K562 (cell line): ENCODE data around the gene ZMYND12. TPM values are rescaled to one million over a fixed set of nuclear protein-coding genes. Genes with fewer than 3 reads are reported as not detected.

Source experiments
- ATAC-seq: fragments of 200-7000 bp; cut with Tn5 transposase; 3 replicates; pipeline ENCODE4 v1.9.1; 2020; ENCODE audit warnings: moderate library complexity
- BruUV-seq: library from RNA; stranded (reverse); fragments of 400-500 nt; replicated peaks from 2 replicates; lab custom pipeline; 2021; lab: Mats Ljungman, UMichigan
- CTCF ChIA-PET: fragments of 300-600 bp; formaldehyde crosslinking; extraction: SDS; loops from one replicate; lab custom pipeline; 2021; ENCODE audit warnings: low intra/inter-chr PET ratio; lab: Yijun Ruan, JAX
- POLR2A ChIA-PET: fragments of 300-600, 350-650 bp; sonication (Branson Sonifier 250); formaldehyde crosslinking; extraction: SDS; loops from one replicate; lab custom pipeline; 2021; ENCODE audit warnings: antibody characterized with exemption, inconsistent platforms; lab: Yijun Ruan, JAX
- DNase-seq, 4 experiments: peaks; one replicate each; pipeline versions ENCODE4 v3.0.0 to v3.0.0-alpha.2; 2011 to 2018; ENCODE audit warnings: low spot score in 3 of 4, mixed read lengths in 3 of 4; ENCODE audit errors: extremely low read depth in 1 of 4
- FAIRE-seq: peaks from 2 replicates; lab custom pipeline; 2011; peaks lifted over from hg19 to GRCh38; lab: Jason Lieb, UNC
- H2AFZ ChIP-seq: 2 replicates; pipeline ENCODE4 v1.6.0; 2011; ENCODE audit warnings: low read depth, low read length, control low read depth, inconsistent platforms
- H3K27ac ChIP-seq: fragments of 200-600 bp; 3 replicates; pipeline ENCODE4 v1.8.0; 2011; ENCODE audit warnings: low read depth, mild to moderate bottlenecking, control low read depth, inconsistent platforms, low read length, moderate library complexity, mixed read lengths; ENCODE audit errors: extremely low read depth
- H3K27me3 ChIP-seq, 2 experiments: fragments of 300-600 bp in 1 of 2; 2 replicates in 1 of 2; 3 replicates in 1 of 2; pipeline versions ENCODE4 v1.6.0 to v1.8.0; 2011; ENCODE audit warnings: inconsistent platforms in 2 of 2, low read length in 2 of 2, mild to moderate bottlenecking in 1 of 2, mixed read lengths in 1 of 2, moderate library complexity in 1 of 2; ENCODE audit not compliant: control insufficient read depth in 2 of 2, insufficient read depth in 2 of 2
- H3K36me3 ChIP-seq: fragments of 300-600 bp; 3 replicates; pipeline ENCODE4 v1.8.0; 2011; ENCODE audit warnings: mild to moderate bottlenecking, low read length, inconsistent platforms; ENCODE audit not compliant: control insufficient read depth, insufficient read depth
- H3K4me1 ChIP-seq, 2 experiments: fragments of 200-600 bp in 1 of 2; replicated peaks in 1 of 2; 2 replicates in 1 of 2; 3 replicates in 1 of 2; pipeline versions ENCODE4 v1.5.1 to v1.8.0; 2011; ENCODE audit warnings: inconsistent platforms in 2 of 2, low read length in 2 of 2, mild to moderate bottlenecking in 1 of 2, mixed read lengths in 1 of 2, moderate library complexity in 1 of 2; ENCODE audit not compliant: control insufficient read depth in 2 of 2, insufficient read depth in 2 of 2
- H3K4me2 ChIP-seq: 2 replicates; pipeline ENCODE4 v1.6.1; 2011; ENCODE audit warnings: low read length, control low read depth, inconsistent platforms, mixed read lengths; ENCODE audit not compliant: insufficient read depth
- H3K4me3 ChIP-seq: fragments of 200-600 bp; sonication (generic), shearing (Covaris generic); 2 replicates; pipeline ENCODE4 v1.5.1; 2016; ENCODE audit warnings: control low read depth, inconsistent platforms
- H3K79me2 ChIP-seq: fragments of 200-600 bp; 3 replicates; pipeline ENCODE4 v1.8.0; 2011; ENCODE audit warnings: low read length, inconsistent platforms; ENCODE audit not compliant: control insufficient read depth, insufficient read depth
- H3K9ac ChIP-seq, 2 experiments: 2 replicates each; pipeline versions ENCODE4 v1.6.0 to v1.6.1; 2011; ENCODE audit warnings: low read depth in 2 of 2, low read length in 2 of 2, control low read depth in 1 of 2, inconsistent platforms in 1 of 2, mild to moderate bottlenecking in 1 of 2, mixed read lengths in 1 of 2; ENCODE audit not compliant: insufficient read depth in 1 of 2
- H3K9me1 ChIP-seq: one replicate; pipeline ENCODE4 v1.6.0; 2011; ENCODE audit warnings: inconsistent platforms, mild to moderate bottlenecking, low read length, moderate library complexity; ENCODE audit not compliant: control insufficient read depth, insufficient read depth
- H3K9me3 ChIP-seq: replicated peaks from 2 replicates; pipeline ENCODE4 v1.5.1; 2011; ENCODE audit warnings: low read depth, low read length, inconsistent platforms; ENCODE audit not compliant: control insufficient read depth, insufficient read depth
- H4K20me1 ChIP-seq: replicated peaks from 2 replicates; pipeline ENCODE4 v1.6.1; 2011; ENCODE audit warnings: low read length, inconsistent platforms, mixed read lengths; ENCODE audit not compliant: control insufficient read depth, insufficient read depth
- BRF2 ChIP-seq: IDR thresholded peaks from 3 replicates; pipeline ENCODE4 v1.6.1; 2011; ENCODE audit warnings: borderline replicate concordance, mild to moderate bottlenecking; ENCODE audit not compliant: insufficient read length, insufficient read depth
- C11orf30 ChIP-seq: fragments of 450-650 bp; IDR thresholded peaks from 2 replicates; pipeline ENCODE4 v1.6.1; 2016; ENCODE audit warnings: low read depth, mild to moderate bottlenecking
- E2F3 ChIP-seq: fragments of 250-450 bp; sonication (Bioruptor Pico); IDR thresholded peaks from 2 replicates; pipeline ENCODE4 v1.4.0; 2020; ENCODE audit warnings: mild to moderate bottlenecking
- FOXJ3 ChIP-seq: sonication (generic); formaldehyde crosslinking; IDR thresholded peaks from 2 replicates; pipeline ENCODE4 v1.4.0; 2020; ENCODE audit warnings: mild to moderate bottlenecking, missing genetic modification reagents
- HMBOX1 ChIP-seq: sonication (generic); IDR thresholded peaks from 2 replicates; pipeline ENCODE4 v1.6.1; 2016
- HMG20B ChIP-seq: fragments of 250-450 bp; sonication (Bioruptor Pico); IDR thresholded peaks from 2 replicates; pipeline ENCODE4 v1.5.0; 2021; ENCODE audit warnings: mild to moderate bottlenecking
- JUND ChIP-seq, 2 experiments: IDR thresholded peaks; 2 replicates in 1 of 2; 3 replicates in 1 of 2; pipeline ENCODE4 v1.6.1; 2011; ENCODE audit warnings: borderline replicate concordance in 2 of 2, low read depth in 2 of 2, low read length in 2 of 2, improper control_type of control experiment in 1 of 2, missing biosample characterization in 1 of 2, missing genetic modification characterization in 1 of 2, missing genetic modification reagents in 1 of 2
- KDM1A ChIP-seq, 2 experiments: fragments of 450-650 bp; IDR thresholded peaks; 2 replicates each; pipeline ENCODE4 v1.6.1; 2016; ENCODE audit warnings: mild to moderate bottlenecking in 2 of 2
- PHF21A ChIP-seq: fragments of 450-650 bp; IDR thresholded peaks from 2 replicates; pipeline ENCODE4 v1.6.1; 2017; ENCODE audit warnings: low read depth, borderline replicate concordance
- SRSF3 ChIP-seq: fragments of 200-400 bp; formaldehyde crosslinking; IDR thresholded peaks from 2 replicates; pipeline ENCODE4 v1.6.1; 2016; ENCODE audit warnings: mild to moderate bottlenecking, low read length, moderate library complexity; ENCODE audit not compliant: insufficient read depth
- ZNF395 ChIP-seq: fragments of 200-800 bp; sonication (Bioruptor generic); IDR thresholded peaks from 2 replicates; pipeline ENCODE4 v1.6.1; 2017; ENCODE audit warnings: missing genetic modification characterization, missing compliant biosample characterization
- ZNF699 ChIP-seq: fragments of 250-450 bp; sonication (Bioruptor Pico); IDR thresholded peaks from 2 replicates; pipeline ENCODE4 v1.8.0; 2021; ENCODE audit warnings: mild to moderate bottlenecking, moderate library complexity; ENCODE audit not compliant: insufficient replicate concordance
- WGBS: fragments of 100-300 bp; shearing (Covaris generic); methylation state at CpG from one replicate; pipeline ENCODE4 v1.1.6; 2016; ENCODE audit warnings: low coverage, mixed read lengths; ENCODE audit not compliant: insufficient coverage; ENCODE audit errors: missing lambda C conversion rate; 5-methylcytosine and 5-hydroxymethylcytosine counted together
- in situ Hi-C: fragments of 300-500 bp; cut with MboI; formaldehyde crosslinking; loops from 4 replicates; pipeline ENCODE4 v1.15.0; 2018; ENCODE audit warnings: inconsistent platforms, mixed read lengths
- intact Hi-C: fragments of 100-400 bp; cut with micrococcal nuclease; formaldehyde crosslinking; loops from 2 replicates; pipeline ENCODE4 v1.14.2; 2022
- polyA plus RNA-seq, 8 experiments: library from polyadenylated mRNA; depleted of rRNA in 4 of 8; stranded (reverse) in 5 of 8; unstranded in 3 of 8; fragments of >200 nt; fragmentation: Nextera tagmentation in 2 of 8; fragmentation: Illumina TruSeq in 1 of 8; extraction: Ambion mirVana in 2 of 8; extraction: Trizol in 1 of 8; gene quantifications; 2 replicates each; pipeline versions ENCODE4 v1.2.1 to v1.2.3, GENCODE V29; 2011 to 2014; ENCODE audit warnings: inconsistent platforms in 1 of 8, missing spikeins in 1 of 8
- total RNA-seq, 7 experiments: library from RNA; depleted of rRNA in 6 of 7; stranded (reverse); fragments of >200 nt in 6 of 7; fragmentation: Illumina TruSeq in 2 of 7; extraction: Trizol in 2 of 7; gene quantifications; 2 replicates each; pipeline versions ENCODE4 v1.2.1 to v1.2.3, GENCODE V29; 2011 to 2021; ENCODE audit warnings: low replicate concordance in 1 of 7

ZMYND12 gene
- total and polyA plus RNA-seq, 9 of the 15 experiments (the other 6 are each of a cell fraction or from before 2014, with no cell fraction given): not detected

GRCh38 chr1:42386051-42386450 is 69.8 kb downstream of the ZMYND12 start:
- Histone ChIP-seq H3K9ac (no peak overlapping the region), H2AFZ (no peak overlapping the region), H3K4me1 (peaks cover 0 to 1% of the 10 kb centered on the region in 2 experiments; a peak in 2 of 5 replicates), H4K20me1 (no peaks in the 10 kb centered on the region), H3K27me3 (peaks cover 28 to 37% of the 10 kb centered on the region in 2 experiments), H3K27ac (no peak overlapping the region), H3K9me1 (no peaks in the 10 kb centered on the region), H3K4me3 (no peak overlapping the region), H3K4me2 (no peak overlapping the region), H3K9me3 (no peaks in the 10 kb centered on the region), H3K79me2 (no peaks in the 10 kb centered on the region), H3K36me3 (no peaks in the 10 kb centered on the region)
- DNase-seq (no peak), ATAC-seq (no peak), FAIRE-seq (no peak)
- no peak for TF ChIP-seq HMG20B (CRISPR knock-in tag)
- TF ChIP-seq HMBOX1: no peak
- intact Hi-C loops: no loop called here
- no TSS peak for BruUV-seq
- ChIA-PET CTCF (interaction anchor here (0.7 kb wide), 1 partner anchor 346 kb away, joined by 4 read pairs; no protein-coding TSS in a partner anchor), POLR2A (no interaction called here)
- in situ Hi-C loops: no loop called here
- 7% methylated on average over 5 of the region's 6 CpGs for WGBS

GRCh38 chr1:42385283-42385682 is 70.5 kb downstream of the ZMYND12 start:
- H3K9me3 ChIP-seq: no peaks in the 10 kb centered on the region
- no peak overlapping the region for H2AFZ ChIP-seq
- ChIA-PET POLR2A (interaction anchor here (1.2 kb wide), 1 partner anchor 11 kb away, joined by 3 read pairs; no protein-coding TSS in a partner anchor), CTCF (interaction anchor here (0.7 kb wide), 1 partner anchor 346 kb away, joined by 4 read pairs; no protein-coding TSS in a partner anchor)
- ATAC-seq (no peak), DNase-seq (no peak), FAIRE-seq (peak; percentile 63)
- H3K79me2 ChIP-seq: no peaks in the 10 kb centered on the region
- no peaks in the 10 kb centered on the region for H3K9me1 ChIP-seq
- H3K36me3 ChIP-seq: no peaks in the 10 kb centered on the region
- peaks cover 0 to 9% of the 10 kb centered on the region in 2 experiments; a peak in 2 of 5 replicates for H3K4me1 ChIP-seq
- in situ Hi-C loops: no loop called here
- BruUV-seq: no TSS peak
- WGBS: 0% methylated on average over 1 of the region's 1 CpG
- H3K27ac ChIP-seq: no peak overlapping the region
- H3K4me3 ChIP-seq: no peak overlapping the region
- H3K4me2 ChIP-seq: no peak overlapping the region
- intact Hi-C loops: no loop called here
- H3K27me3 ChIP-seq: peaks cover 33% of the 10 kb centered on the region in 2 experiments
- H4K20me1 ChIP-seq: no peaks in the 10 kb centered on the region
- H3K9ac ChIP-seq: no peak overlapping the region
- TF ChIP-seq JUND (IDR thresholded peaks at IDR 0.05; ENCODE audit: borderline replicate concordance, low read depth, low read length) (no peak), JUND (tag; IDR thresholded peaks at IDR 0.05; ENCODE audit: borderline replicate concordance, low read depth, low read length) (no peak), C11orf30 (peak; percentile 88), ZNF699 (CRISPR knock-in tag) (no peak), SRSF3 (no peak), PHF21A (peak; percentile 84; the same call in 1 of the 2 replicates), BRF2 (no peak), FOXJ3 (CRISPR knock-in tag) (no peak), E2F3 (CRISPR knock-in tag) (no peak), ZNF395 (CRISPR knock-in tag) (no peak), KDM1A (IDR thresholded peaks at IDR 0.05) (peak; percentile 16 to 48; a peak in 1 of 4 replicates)
